Activated CD4-positive, alpha-beta memory T cell treated with anti-CD3 and anti-CD28 coated beads for 36 hours (primary cell): ENCODE data around the gene RAB38. TPM values are rescaled to one million over a fixed set of nuclear protein-coding genes. Genes with fewer than 3 reads are reported as not detected.
A peak's percentile ranks its signal among the peaks of the same experiment; 100 is the strongest.

ENCODE experiments used
- CTCF ChIA-PET: fragments of 350-600 bp; sonication (Branson Sonifier 250); formaldehyde crosslinking; loops from one replicate; lab custom pipeline; 2021; ENCODE audit warnings: antibody characterized with exemption, inconsistent platforms; lab: Charles Lee
- POLR2A ChIA-PET: fragments of 350-600 bp; sonication (Branson Sonifier 250); formaldehyde crosslinking; loops from one replicate; lab custom pipeline; 2021; ENCODE audit warnings: antibody characterized with exemption; lab: Charles Lee
- DNase-seq: peaks from one replicate; pipeline ENCODE4 v3.0.0-alpha.2; 2020
- H3K27ac Mint-ChIP-seq: one replicate; pipeline ENCODE4 v1.8.0; 2021; ENCODE audit warnings: mixed read lengths
- H3K27me3 Mint-ChIP-seq: one replicate; pipeline ENCODE4 v1.8.0; 2021; ENCODE audit warnings: mixed read lengths
- H3K36me3 Mint-ChIP-seq: one replicate; pipeline ENCODE4 v1.8.0; 2021; ENCODE audit warnings: mixed read lengths
- H3K4me1 Mint-ChIP-seq: one replicate; pipeline ENCODE4 v1.8.0; 2021; ENCODE audit warnings: low read depth, mixed read lengths
- H3K4me3 Mint-ChIP-seq: one replicate; pipeline ENCODE4 v1.8.0; 2021; ENCODE audit warnings: mild to moderate bottlenecking, mixed read lengths
- H3K9me3 Mint-ChIP-seq: one replicate; pipeline ENCODE4 v1.8.0; 2021; ENCODE audit warnings: mixed read lengths
- intact Hi-C: fragments of 100-400 bp; cut with micrococcal nuclease; formaldehyde crosslinking; loops from one replicate; pipeline ENCODE4 v1.15.1; 2023
- total RNA-seq, 2 experiments: library from RNA; stranded (reverse); gene quantifications; one replicate each; pipeline ENCODE4 v1.2.3, GENCODE V29; 2021

Gene RAB38
- under 1 TPM; 0.76 to 0.97 TPM for total RNA-seq

DNA sequence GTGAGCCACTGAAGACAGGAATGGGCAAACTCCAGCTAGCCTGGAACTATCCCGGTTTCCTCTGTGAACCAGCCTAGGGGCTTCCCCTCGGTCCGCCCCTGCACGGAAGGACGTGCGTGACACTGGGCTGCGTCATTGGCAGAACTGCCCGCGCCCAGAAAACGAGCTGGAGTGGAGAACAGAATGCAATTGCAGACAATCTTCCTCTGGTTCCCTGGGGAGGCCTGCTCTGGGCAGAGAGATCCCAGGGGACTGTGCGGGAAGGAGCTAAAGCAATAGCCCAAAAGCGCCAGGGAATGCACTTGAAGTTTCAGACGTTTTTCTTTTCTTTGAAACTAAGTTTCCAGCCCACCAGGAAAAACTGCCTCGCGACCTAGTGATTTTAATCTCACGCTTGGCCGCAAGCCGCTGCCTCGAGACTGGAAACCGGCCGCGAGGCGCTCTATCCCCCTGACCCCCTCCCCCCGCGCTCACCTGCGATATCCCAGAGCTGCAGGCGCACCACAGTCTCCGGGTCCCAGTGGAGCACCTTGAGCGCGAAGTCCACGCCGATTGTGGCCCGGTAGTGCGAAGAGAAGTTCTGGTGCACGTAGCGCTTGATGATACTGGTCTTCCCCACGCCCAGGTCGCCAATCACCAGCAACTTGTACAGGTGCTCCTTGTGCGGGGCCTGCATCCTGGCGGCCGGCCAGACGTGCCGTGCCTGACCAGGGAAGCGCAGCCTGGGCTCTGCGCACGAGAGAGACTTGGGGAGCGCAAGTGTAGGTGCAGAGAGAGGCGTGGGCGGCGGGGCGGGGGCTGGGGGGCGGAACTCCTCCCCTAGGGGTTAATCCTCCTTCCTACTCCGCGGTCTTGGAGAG is at the start of gene RAB38:
RAB38 (minus strand) TSS at position 735 of the 860 bp plus-strand sequence; CDS start at position 676, 59 bp downstream.
- ChIA-PET POLR2A (no interaction called here), CTCF (interaction anchor here (0.6 to 1.1 kb wide), 2 partner anchors 310 to 377 kb away, joined by 3 read pairs; no protein-coding TSS in a partner anchor)
- H3K9me3 Mint-ChIP-seq = no peaks in the 10 kb centered on the region
- H3K36me3 Mint-ChIP-seq = no peaks in the 10 kb centered on the region
- peaks cover 37% of the 10 kb centered on the region for H3K4me1 Mint-ChIP-seq
- intact Hi-C loops = loop anchor here (1.0 to 2.0 kb wide), 2 partner anchors 126 to 361 kb away; no protein-coding TSS in a partner anchor
- peak; percentile 74 for DNase-seq
- H3K4me3 Mint-ChIP-seq = peak within 1 kb of the TSS; percentile 70
- peaks cover 20% of the 10 kb centered on the region for H3K27me3 Mint-ChIP-seq
- H3K27ac Mint-ChIP-seq = no peak within 1 kb of the TSS

- POLR2A ChIA-PET = no interaction called here
- Mint-ChIP-seq H3K4me3 (no peak overlapping the region), H3K27me3 (no peaks in the 10 kb centered on the region), H3K27ac (no peak overlapping the region), H3K9me3 (no peaks in the 10 kb centered on the region), H3K36me3 (no peaks in the 10 kb centered on the region), H3K4me1 (no peaks in the 10 kb centered on the region)
- intact Hi-C loops = no loop called here
- DNase-seq = no peak
- CTCF ChIA-PET = interaction anchor here (0.6 kb wide), 1 partner anchor 18 kb away, joined by 3 read pairs; no protein-coding TSS in a partner anchor
Observed at GRCh38 chr11:88213406-88213805, 38.2 kb upstream of the RAB38 start.

GRCh38 chr11:88212300-88212699 is 37.1 kb upstream of the RAB38 start:
- no peak for DNase-seq
- ChIA-PET POLR2A (no interaction called here), CTCF (no interaction called here)
- no peak overlapping the region for H3K27ac Mint-ChIP-seq
- H3K9me3 Mint-ChIP-seq = no peaks in the 10 kb centered on the region
- H3K36me3 Mint-ChIP-seq = no peaks in the 10 kb centered on the region
- no peaks in the 10 kb centered on the region for H3K27me3 Mint-ChIP-seq
- no peak overlapping the region for H3K4me3 Mint-ChIP-seq
- intact Hi-C loops = no loop called here
- no peaks in the 10 kb centered on the region for H3K4me1 Mint-ChIP-seq

GRCh38 chr11:88208745-88209144 is 33.5 kb upstream of the RAB38 start:
- intact Hi-C loops = no loop called here
- DNase-seq = no peak
- CTCF ChIA-PET = no interaction called here
- no peak overlapping the region for H3K27ac Mint-ChIP-seq
- POLR2A ChIA-PET = no interaction called here
- no peaks in the 10 kb centered on the region for H3K36me3 Mint-ChIP-seq
- H3K27me3 Mint-ChIP-seq = no peaks in the 10 kb centered on the region
- no peak overlapping the region for H3K4me3 Mint-ChIP-seq
- H3K9me3 Mint-ChIP-seq = no peaks in the 10 kb centered on the region
- no peaks in the 10 kb centered on the region for H3K4me1 Mint-ChIP-seq

DNA sequence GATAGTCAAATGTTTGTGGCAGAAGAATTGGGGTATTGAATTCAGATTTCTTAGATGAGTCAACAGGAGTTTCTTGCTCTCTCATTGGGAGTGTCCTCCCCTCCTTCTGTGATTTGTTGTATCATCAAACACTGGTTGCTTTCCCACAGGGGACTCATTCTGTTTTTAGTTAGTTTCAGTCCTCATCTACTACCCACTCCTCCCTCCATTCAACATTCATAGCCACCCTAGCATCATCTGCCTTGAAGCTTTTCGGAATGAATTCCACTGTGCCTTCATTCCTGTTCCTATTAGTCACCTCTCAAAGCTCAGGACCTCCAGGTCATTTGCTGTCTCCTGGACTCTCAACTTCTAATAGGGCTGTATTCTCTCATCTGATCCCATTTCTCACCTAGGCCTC is 31.5 kb upstream of the RAB38 start:
- CTCF ChIA-PET = no interaction called here
- Mint-ChIP-seq H3K36me3 (no peaks in the 10 kb centered on the region), H3K4me3 (no peak overlapping the region), H3K4me1 (no peaks in the 10 kb centered on the region), H3K27me3 (no peaks in the 10 kb centered on the region), H3K9me3 (no peaks in the 10 kb centered on the region), H3K27ac (no peak overlapping the region)
- intact Hi-C loops = no loop called here
- DNase-seq = no peak
- POLR2A ChIA-PET = interaction anchor here (1.0 kb wide), 1 partner anchor 148 kb away, joined by 3 read pairs; no protein-coding TSS in a partner anchor

GRCh38 chr11:88204353-88204752 is 29.1 kb upstream of the RAB38 start:
- intact Hi-C loops = no loop called here
- H3K9me3 Mint-ChIP-seq = no peaks in the 10 kb centered on the region
- peaks cover 4% of the 10 kb centered on the region for H3K36me3 Mint-ChIP-seq
- ChIA-PET POLR2A (no interaction called here), CTCF (no interaction called here)
- H3K27ac Mint-ChIP-seq = no peak overlapping the region
- peaks cover 2% of the 10 kb centered on the region for H3K27me3 Mint-ChIP-seq
- H3K4me3 Mint-ChIP-seq = no peak overlapping the region
- H3K4me1 Mint-ChIP-seq = no peaks in the 10 kb centered on the region
- no peak for DNase-seq

GRCh38 chr11:88203604-88204003 is 28.4 kb upstream of the RAB38 start:
- intact Hi-C loops = no loop called here
- ChIA-PET CTCF (interaction anchor here (1.5 to 1.7 kb wide), 2 partner anchors 28 to 348 kb away, joined by 3 read pairs; no protein-coding TSS in a partner anchor), POLR2A (no interaction called here)
- Mint-ChIP-seq H3K4me1 (no peaks in the 10 kb centered on the region), H3K4me3 (no peak overlapping the region), H3K9me3 (no peaks in the 10 kb centered on the region), H3K27me3 (peaks cover 4% of the 10 kb centered on the region), H3K36me3 (peaks cover 7% of the 10 kb centered on the region), H3K27ac (no peak overlapping the region)
- no peak for DNase-seq

DNA sequence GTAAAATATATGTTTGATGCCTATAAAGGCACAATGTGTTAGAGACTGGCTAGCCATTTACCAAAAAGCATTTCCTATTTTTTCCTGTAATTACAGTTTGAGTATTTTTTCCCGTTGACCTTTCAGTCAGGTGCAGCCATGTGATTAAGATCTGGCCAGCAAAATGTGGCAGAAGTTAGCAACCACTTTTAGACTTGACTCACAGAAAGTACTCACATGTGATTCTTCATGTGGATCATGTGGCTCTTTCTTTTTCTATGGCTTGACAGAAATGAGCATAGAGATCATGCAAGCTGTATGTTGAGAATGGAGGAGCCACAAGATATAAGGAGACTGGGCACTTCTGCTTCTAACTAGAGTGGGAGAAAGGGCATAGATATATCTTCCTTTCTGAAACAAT is 27.3 kb upstream of the RAB38 start:
- peaks cover 5% of the 10 kb centered on the region for H3K9me3 Mint-ChIP-seq
- no peak overlapping the region for H3K27ac Mint-ChIP-seq
- H3K27me3 Mint-ChIP-seq = peaks cover 4% of the 10 kb centered on the region
- DNase-seq = no peak
- ChIA-PET POLR2A (no interaction called here), CTCF (interaction anchor here (1.5 to 1.7 kb wide), 2 partner anchors 29 to 349 kb away, joined by 3 read pairs; no protein-coding TSS in a partner anchor)
- no peak overlapping the region for H3K4me3 Mint-ChIP-seq
- peaks cover 9% of the 10 kb centered on the region for H3K36me3 Mint-ChIP-seq
- intact Hi-C loops = no loop called here
- no peaks in the 10 kb centered on the region for H3K4me1 Mint-ChIP-seq

DNA sequence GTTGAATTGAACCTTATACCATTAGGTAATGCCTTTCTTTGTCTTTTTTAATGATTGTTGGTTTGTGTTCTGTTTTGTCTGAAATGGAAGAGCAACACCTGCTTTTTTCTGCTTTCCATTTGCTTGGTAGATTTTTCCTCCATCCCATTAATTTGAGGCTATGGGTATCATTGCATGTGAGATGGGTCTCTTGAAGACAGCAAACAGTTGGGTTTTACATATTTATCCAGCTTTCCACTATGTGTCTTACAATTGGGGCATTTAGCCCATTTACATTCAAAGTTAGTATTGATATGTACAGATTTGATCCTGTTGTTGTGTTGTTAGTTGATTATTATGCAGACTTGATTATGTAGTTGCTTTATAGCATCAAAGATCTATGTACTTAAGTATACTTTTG is 21.1 kb upstream of the RAB38 start:
- Mint-ChIP-seq H3K36me3 (peaks cover 23% of the 10 kb centered on the region), H3K9me3 (peaks cover 29% of the 10 kb centered on the region), H3K27me3 (peaks cover 19% of the 10 kb centered on the region), H3K27ac (no peak overlapping the region), H3K4me1 (no peaks in the 10 kb centered on the region), H3K4me3 (no peak overlapping the region)
- ChIA-PET CTCF (no interaction called here), POLR2A (no interaction called here)
- intact Hi-C loops = no loop called here
- no peak for DNase-seq

DNA sequence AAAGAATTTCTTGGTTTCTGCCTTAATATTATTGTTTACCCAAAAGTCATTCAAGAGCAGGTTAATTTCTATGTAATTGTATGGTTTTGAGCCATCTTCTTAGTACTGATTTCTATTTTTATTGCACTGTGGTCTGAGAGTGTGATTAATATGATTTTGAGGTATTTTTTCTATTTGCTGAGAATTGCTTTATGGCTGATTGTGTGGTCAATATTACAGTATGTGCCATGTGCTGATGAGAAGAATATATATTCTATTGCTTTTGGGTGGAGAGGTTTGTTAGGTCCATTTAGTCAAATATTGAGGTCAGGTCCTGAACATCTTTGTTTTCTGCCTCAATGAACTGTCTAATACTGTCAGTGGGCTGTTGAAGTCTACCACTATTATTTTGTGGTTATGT is 20.7 kb upstream of the RAB38 start:
- intact Hi-C loops = no loop called here
- H3K27ac Mint-ChIP-seq = no peak overlapping the region
- POLR2A ChIA-PET = no interaction called here
- H3K4me3 Mint-ChIP-seq = no peak overlapping the region
- peaks cover 29% of the 10 kb centered on the region for H3K9me3 Mint-ChIP-seq
- peaks cover 23% of the 10 kb centered on the region for H3K36me3 Mint-ChIP-seq
- peaks cover 19% of the 10 kb centered on the region for H3K27me3 Mint-ChIP-seq
- H3K4me1 Mint-ChIP-seq = no peaks in the 10 kb centered on the region
- CTCF ChIA-PET = no interaction called here
- DNase-seq = no peak

DNA sequence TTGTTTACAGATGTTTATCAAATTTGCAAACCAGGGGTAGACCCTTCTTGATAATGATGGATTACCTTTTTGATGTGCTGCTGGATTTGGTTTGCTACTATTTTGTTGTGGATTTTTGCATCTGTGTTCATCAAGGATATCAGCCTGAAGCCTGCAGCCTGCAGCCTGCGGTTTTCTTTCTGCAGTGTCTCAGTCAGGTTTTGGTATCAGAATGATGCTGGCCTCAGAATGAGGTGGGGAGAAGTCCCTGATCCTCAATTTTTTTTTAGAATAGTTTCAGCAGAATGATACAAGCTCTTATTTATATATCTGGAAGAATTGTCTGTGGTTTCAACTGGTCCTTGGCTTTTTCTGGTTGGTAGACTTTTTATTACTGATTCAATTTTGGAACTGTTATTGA is 19.7 kb upstream of the RAB38 start:
- Mint-ChIP-seq H3K36me3 (peaks cover 23% of the 10 kb centered on the region), H3K27me3 (peaks cover 19% of the 10 kb centered on the region), H3K4me1 (no peaks in the 10 kb centered on the region), H3K27ac (no peak overlapping the region), H3K9me3 (peaks cover 29% of the 10 kb centered on the region), H3K4me3 (no peak overlapping the region)
- DNase-seq = no peak
- ChIA-PET POLR2A (no interaction called here), CTCF (no interaction called here)
- intact Hi-C loops = no loop called here

GRCh38 chr11:88193278-88193677 is 18.0 kb upstream of the RAB38 start:
- Mint-ChIP-seq H3K4me3 (no peak overlapping the region), H3K36me3 (peaks cover 16% of the 10 kb centered on the region), H3K27me3 (peaks cover 15% of the 10 kb centered on the region), H3K9me3 (peaks cover 29% of the 10 kb centered on the region), H3K27ac (no peak overlapping the region), H3K4me1 (no peaks in the 10 kb centered on the region)
- intact Hi-C loops = no loop called here
- CTCF ChIA-PET = no interaction called here
- DNase-seq = no peak
- POLR2A ChIA-PET = no interaction called here

GRCh38 chr11:88188932-88189253 is 13.7 kb upstream of the RAB38 start:
- ChIA-PET POLR2A (no interaction called here), CTCF (no interaction called here)
- no peaks in the 10 kb centered on the region for H3K36me3 Mint-ChIP-seq
- DNase-seq = no peak
- peaks cover 5% of the 10 kb centered on the region for H3K9me3 Mint-ChIP-seq
- intact Hi-C loops = no loop called here
- H3K27me3 Mint-ChIP-seq = no peaks in the 10 kb centered on the region
- H3K4me3 Mint-ChIP-seq = no peak overlapping the region
- H3K27ac Mint-ChIP-seq = no peak overlapping the region
- no peaks in the 10 kb centered on the region for H3K4me1 Mint-ChIP-seq
